GM21447 (cell line): ENCODE results near the gene OPRD1.

Experiments
- ATAC-seq: cut with Tn5 transposase; IDR thresholded peaks from one replicate; pipeline ENCODE4 v1.9.1; 2021; ENCODE audit not compliant: unreplicated experiment

Gene OPRD1

GRCh38 chr1:28882009-28882628 lies 70.1 kb downstream of the OPRD1 start:
- no peak for ATAC-seq

- ATAC-seq: no peak
Measured at GRCh38 chr1:28883242-28883616, 71.3 kb downstream of the OPRD1 start.

- ATAC-seq: no peak
Measured at GRCh38 chr1:28885472-28885877, 73.5 kb downstream of the OPRD1 start.

GRCh38 chr1:28885977-28886730 lies 74.2 kb downstream of the OPRD1 start:
- no peak for ATAC-seq

GRCh38 chr1:28886731-28887418 lies 74.9 kb downstream of the OPRD1 start:
- ATAC-seq: peak; percentile 57

GRCh38 chr1:28887419-28887834 lies 75.5 kb downstream of the OPRD1 start:
- ATAC-seq: no peak

- ATAC-seq: no peak
Measured at GRCh38 chr1:28887835-28888682, 76.1 kb downstream of the OPRD1 start.

GRCh38 chr1:28888915-28889314 lies 76.9 kb downstream of the OPRD1 start:
- ATAC-seq: no peak

- no peak for ATAC-seq
Measured at GRCh38 chr1:28889357-28889756, 77.4 kb downstream of the OPRD1 start.

- ATAC-seq: no peak
Measured at GRCh38 chr1:28890435-28890834, 78.5 kb downstream of the OPRD1 start.

GRCh38 chr1:28890836-28891235 lies 78.9 kb downstream of the OPRD1 start:
- ATAC-seq: no peak

GRCh38 chr1:28891256-28891655 lies 79.3 kb downstream of the OPRD1 start:
- no peak for ATAC-seq

- no peak for ATAC-seq
Measured at GRCh38 chr1:28893403-28894102, 81.6 kb downstream of the OPRD1 start.

GRCh38 chr1:28894785-28895184 lies 82.8 kb downstream of the OPRD1 start:
- no peak for ATAC-seq

GRCh38 chr1:28895896-28896608 lies 84.1 kb downstream of the OPRD1 start:
- ATAC-seq: no peak

GRCh38 chr1:28896609-28896986 lies 84.6 kb downstream of the OPRD1 start:
- no peak for ATAC-seq

GRCh38 chr1:28897789-28898188 lies 85.8 kb downstream of the OPRD1 start:
- ATAC-seq: no peak

GRCh38 chr1:28898405-28898881 lies 86.5 kb downstream of the OPRD1 start:
- no peak for ATAC-seq

- ATAC-seq: no peak
Measured at GRCh38 chr1:28899267-28899666, 87.3 kb downstream of the OPRD1 start.

GRCh38 chr1:28900562-28900961 lies 88.6 kb downstream of the OPRD1 start:
- ATAC-seq: no peak
